ENCODE measurements around the gene SCARF1.

SCARF1 gene

GRCh38 chr17:1627982-1628855 lies 17.3 kb downstream of the SCARF1 start, which contains the start of gene SLC43A2:
SLC43A2 (minus strand) TSS chr17:1628834; CDS start chr17:1627874, 960 bp downstream.
- DNase-seq (ENCODE audit: low spot score) = peak; percentile 97
- no peak for TF ChIP-seq CTCF (IDR thresholded peaks at IDR 0.05; ENCODE audit: extremely low read depth, insufficient read depth, missing control alignments)
- in situ Hi-C loops (cut with MboI; ENCODE audit: low pct_unique_long_range_greater_than_20kb, low sequenced_read_pairs, unreplicated experiment) = no loop called here

DNA sequence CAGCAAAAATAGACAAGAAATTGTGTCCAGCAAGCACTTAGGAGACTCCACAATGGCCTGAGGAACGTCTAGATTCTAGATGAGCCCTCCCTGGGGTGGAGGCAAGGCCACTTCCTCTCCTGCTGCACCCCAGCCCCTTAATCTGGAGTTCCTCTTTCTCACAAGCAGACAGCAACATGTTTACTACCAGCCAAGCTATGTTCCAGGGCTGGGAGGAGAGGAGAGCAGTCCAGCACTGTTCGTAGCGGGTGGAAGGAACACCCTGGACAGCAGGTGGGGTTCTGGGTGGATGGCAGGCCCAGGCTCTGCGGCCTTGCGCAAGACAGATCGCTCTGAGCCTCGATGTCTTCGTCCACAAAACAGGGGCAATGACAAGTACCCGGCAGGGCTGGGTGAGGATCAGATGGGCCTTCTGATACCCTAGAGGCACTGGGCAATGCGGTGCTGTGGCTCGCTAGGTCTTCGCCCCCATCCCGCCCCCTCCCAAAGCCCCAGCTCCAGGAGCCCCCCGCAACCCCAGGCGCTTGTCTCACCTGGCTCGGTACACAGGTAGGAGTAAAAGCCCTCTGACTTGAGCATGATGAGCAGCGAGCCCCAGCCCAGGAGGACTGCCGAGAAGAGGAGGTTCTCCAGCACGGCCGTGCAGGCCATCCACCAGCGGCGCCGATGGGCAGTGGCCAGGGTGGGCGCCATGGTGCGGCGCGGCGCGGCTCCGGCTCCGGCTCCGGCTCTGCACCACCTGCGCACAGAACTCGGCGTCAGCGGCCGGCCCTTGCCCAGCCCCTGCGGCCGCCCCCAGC lies 18.1 kb downstream of the SCARF1 start:
- no peak for TF ChIP-seq CTCF (IDR thresholded peaks at IDR 0.05; ENCODE audit: extremely low read depth, insufficient read depth, missing control alignments)
- DNase-seq (ENCODE audit: low spot score) = peak; percentile 60
- in situ Hi-C loops (cut with MboI; ENCODE audit: low pct_unique_long_range_greater_than_20kb, low sequenced_read_pairs, unreplicated experiment) = no loop called here

DNA sequence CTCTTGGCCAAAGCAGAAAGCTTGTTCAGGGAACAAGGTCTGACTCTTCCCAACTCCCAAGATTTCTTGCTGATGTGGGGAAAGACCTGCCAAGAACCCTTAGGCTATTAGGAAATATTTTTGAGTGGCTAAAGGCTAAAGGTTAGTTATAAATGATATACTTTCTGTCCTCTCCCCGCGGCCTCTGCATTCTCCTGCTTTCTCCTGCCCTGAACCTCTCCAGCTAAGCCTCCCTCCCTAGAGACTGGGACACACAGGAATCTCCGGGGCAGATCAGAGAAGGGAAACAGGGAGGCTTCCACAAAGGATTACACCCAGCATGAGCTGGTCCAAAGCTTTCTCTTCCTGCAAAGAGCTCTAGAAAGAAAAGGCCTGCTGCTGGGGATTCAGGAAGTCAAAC lies 19.2 kb downstream of the SCARF1 start:
- no peak for DNase-seq (ENCODE audit: low spot score)
- in situ Hi-C loops (cut with MboI; ENCODE audit: low pct_unique_long_range_greater_than_20kb, low sequenced_read_pairs, unreplicated experiment) = no loop called here
- TF ChIP-seq CTCF (IDR thresholded peaks at IDR 0.05; ENCODE audit: extremely low read depth, insufficient read depth, missing control alignments) = no peak

DNA sequence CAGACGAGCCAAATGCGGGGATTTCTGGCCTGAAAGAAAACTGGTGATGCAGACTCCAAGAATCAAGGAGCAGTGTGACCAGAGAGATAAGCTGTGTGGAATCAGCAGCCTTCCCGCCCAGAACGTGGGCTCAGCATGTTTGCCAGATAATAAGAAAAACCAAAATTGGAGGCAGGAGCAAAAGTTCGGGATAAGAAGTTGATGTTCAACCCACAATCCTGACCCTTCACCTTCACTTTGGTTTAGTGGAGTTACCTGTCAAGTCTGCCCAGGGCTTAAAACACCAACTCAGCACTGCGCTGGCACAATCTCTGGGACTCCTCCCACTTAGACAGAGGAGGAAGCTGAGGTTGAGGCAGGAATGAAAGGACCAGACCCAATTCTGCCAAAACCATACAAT lies 20.0 kb downstream of the SCARF1 start:
- no peak for TF ChIP-seq CTCF (IDR thresholded peaks at IDR 0.05; ENCODE audit: extremely low read depth, insufficient read depth, missing control alignments)
- in situ Hi-C loops (cut with MboI; ENCODE audit: low pct_unique_long_range_greater_than_20kb, low sequenced_read_pairs, unreplicated experiment) = no loop called here
- no peak for DNase-seq (ENCODE audit: low spot score)

DNA sequence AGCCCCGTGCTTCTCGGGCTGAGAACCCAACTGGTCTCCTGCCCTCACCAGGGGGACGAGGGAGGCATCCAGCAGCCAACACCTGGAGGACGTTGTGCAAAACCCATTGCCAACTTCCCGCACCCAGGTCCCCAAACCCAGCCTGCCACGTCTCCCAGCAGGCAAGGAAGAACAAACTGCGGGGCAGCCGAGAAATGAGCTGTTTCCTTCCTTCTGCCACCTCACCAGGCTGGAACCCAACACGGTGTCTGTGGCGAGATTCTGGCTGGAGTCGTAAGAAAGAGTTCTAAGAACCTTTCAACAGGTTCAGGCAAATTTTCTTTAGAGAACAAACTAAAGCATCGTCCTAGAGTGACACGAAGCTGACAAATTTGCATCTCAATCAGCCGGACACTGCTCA lies 20.5 kb downstream of the SCARF1 start:
- in situ Hi-C loops (cut with MboI; ENCODE audit: low pct_unique_long_range_greater_than_20kb, low sequenced_read_pairs, unreplicated experiment) = no loop called here
- TF ChIP-seq CTCF (IDR thresholded peaks at IDR 0.05; ENCODE audit: extremely low read depth, insufficient read depth, missing control alignments) = no peak
- DNase-seq (ENCODE audit: low spot score) = no peak

DNA sequence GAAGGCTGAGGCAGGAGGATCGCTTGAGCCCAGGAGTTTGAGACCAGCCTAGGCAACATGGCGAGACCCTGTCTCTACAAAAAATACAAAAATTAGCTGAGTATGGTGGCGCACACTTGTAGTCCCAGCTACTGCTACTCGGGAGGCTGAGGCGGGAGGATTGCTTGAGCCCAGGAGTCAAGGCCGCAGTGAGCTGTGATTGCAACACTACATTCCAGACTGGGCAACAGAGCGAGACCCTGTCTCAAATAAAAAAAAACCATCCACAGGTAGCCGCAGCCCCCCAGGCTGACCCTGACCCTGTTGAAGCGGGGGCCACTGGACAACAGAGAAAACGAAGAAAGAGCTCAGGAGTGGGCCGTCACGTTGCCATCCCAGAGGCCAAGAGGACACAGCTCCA lies 20.9 kb downstream of the SCARF1 start:
- TF ChIP-seq CTCF (IDR thresholded peaks at IDR 0.05; ENCODE audit: extremely low read depth, insufficient read depth, missing control alignments) = no peak
- DNase-seq (ENCODE audit: low spot score) = no peak
- in situ Hi-C loops (cut with MboI; ENCODE audit: low pct_unique_long_range_greater_than_20kb, low sequenced_read_pairs, unreplicated experiment) = no loop called here

All from GM13977 (cell line).